Hematopoietic multipotent progenitor cell (in vitro differentiated cells): ENCODE results near the gene GNG13. TPM values are rescaled to one million over a fixed set of nuclear protein-coding genes. Genes with fewer than 3 reads are reported as not detected.
"Not testable (repeated sequence)": the region's sequence is repeated elsewhere in the genome, so short reads cannot be mapped to it uniquely, and the experiment has no call there.

Experiments
- DNase-seq, 3 donors: peaks; one replicate each; pipeline ENCODE4 v3.0.0-alpha.2; 2011 to 2015; ENCODE audit warnings: low read depth in 2 of 3, low spot score in 2 of 3
- total RNA-seq: library from RNA; depleted of rRNA; stranded (reverse); fragments of >200 nt; gene quantifications from one replicate; pipeline ENCODE4 v1.2.3, GENCODE V29; 2012

GNG13 gene, protein sequence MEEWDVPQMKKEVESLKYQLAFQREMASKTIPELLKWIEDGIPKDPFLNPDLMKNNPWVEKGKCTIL
- total RNA-seq, result not detected

DNA sequence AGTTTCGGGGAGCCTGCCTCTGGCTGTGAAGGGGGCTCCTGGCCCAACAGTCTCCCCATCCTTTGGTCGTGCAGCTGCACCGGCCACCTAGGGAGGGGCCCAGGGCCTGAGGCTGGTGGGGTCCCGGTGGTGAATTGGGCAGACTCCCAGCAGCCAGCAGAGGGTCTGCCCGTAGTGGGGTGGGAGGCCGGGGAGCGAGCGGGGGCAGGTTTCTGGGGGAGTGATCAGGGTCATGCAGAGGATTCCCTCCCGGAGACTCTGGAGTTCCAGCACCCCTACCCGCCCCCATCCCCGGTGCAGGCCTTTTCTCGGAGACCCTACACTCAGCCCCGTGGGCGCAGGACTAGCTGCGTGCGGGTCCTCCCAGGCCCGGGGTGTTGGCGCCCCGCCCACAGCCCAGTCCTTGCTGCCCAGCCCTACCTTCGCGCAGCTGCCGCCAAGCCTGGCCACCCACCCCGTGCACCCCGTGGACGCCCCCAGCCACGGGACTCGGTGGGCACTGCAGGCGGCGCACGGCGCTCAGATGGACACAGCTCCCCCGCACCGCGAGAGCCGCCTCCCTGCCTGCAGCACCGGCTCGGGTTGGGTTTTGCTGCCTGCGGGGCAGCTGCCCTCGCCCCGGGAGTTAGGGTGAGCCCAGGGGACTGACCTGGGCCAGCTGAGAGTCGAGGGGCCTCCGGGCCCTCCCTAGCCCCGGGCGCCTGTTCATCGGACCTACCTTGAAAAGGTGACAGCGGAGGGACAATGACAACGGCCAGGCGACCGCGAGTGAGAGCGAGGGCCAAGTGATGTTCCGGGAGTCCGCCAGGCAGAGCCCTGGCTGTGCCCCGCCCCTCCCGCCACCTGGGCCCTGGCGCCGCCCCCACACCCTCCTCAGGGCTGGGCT, at the start of gene GNG13:
TSS of gene GNG13 (minus strand) at position 787 of the 886 bp plus-strand sequence. CDS start 1,657 bp downstream, outside the sequence.
- DNase-seq, result no peak

DNA sequence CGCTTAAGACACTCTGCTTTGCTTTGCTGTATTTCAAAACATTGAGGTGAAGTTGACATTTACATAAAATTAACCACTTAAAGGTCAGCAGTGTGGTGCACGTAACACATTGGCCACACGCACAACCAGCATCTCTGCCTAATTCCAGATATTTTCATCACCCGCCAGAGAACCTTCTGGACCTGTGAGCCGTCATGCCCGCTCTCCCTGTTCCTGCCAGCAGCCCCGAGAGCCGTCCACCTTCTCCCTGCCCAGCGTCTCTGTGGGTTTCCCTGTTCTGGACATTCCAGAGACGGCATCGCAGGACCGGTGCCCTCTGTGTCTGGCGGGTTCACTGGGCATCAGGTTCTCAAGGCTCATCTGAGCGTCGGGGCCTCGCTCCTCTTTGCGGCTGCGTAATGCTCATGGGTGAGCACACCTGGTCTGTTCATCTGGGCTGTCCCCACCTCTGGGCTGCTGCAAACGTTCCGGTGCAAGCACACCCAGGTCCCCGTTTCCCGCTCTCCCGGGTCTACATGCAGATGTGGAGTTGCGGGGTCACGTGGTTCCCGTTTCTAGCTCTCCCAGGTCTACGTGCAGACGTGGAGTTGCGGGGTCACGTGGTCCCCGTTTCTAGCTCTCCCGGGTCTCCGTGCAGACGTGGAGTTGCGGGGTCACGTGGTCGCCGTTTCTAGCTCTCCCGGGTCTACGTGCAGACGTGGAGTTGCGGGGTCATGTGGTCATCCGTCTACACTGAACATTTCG, 48.1 kb upstream of the GNG13 start:
- DNase-seq, result no peak

DNA sequence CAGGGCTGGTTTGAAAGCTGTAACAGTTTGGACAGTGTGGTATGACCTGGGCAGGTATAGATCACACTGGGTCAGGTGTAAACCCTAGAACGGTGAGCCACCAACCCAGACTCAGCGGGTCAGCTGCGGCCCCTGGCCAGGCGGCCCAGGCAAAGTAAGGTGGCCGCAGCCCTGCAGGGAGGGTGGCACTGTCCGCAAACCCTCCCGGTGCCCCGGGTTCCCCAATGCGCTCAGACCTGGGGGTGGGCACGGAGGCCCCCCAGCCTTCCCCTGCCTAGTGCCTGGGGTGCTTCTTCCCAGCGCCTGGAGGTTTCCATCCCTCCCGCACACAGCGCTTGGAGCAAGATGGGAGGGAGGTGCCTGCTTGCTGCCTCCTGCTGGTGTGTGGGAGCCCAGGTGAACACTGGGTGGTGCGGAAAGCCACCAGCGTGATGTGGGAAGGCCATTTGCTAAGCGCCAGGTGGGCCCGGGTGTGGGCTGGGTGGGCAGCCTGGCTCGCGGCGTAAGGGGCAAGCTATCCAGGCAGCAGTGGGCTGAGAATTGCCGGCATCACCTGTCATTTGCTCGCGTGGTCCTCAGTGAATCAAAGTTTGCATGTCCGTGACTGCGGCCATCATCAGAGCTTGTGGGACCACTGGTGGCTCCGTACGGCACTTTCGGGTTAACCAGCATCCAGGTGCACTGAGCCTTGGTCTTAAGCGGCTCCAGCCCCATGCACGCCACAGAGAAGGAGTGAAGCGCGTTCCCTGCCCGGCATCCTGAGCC, 47.3 kb upstream of the GNG13 start:
- DNase-seq, result no peak

DNA sequence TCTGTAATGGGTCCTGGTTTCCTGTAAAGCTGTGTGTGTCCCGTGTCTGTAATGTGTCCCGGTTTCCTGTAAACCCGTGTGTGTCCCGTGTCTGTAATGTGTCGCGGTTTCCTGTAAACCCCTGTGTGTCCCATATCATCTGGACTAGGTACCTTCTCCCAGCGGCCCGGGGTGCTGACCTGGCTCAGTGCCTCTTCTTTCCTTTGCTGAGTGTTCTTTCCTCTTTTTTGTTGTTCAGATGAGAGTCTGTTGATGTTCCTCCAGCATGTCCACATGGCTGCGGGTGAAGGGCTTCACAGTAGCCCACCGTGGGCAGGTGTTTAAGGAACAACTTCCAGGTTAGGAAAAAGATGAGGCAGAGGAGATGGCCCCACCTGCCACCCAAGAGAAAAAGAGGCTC, 46.6 kb upstream of the GNG13 start:
- no peak for DNase-seq

DNA sequence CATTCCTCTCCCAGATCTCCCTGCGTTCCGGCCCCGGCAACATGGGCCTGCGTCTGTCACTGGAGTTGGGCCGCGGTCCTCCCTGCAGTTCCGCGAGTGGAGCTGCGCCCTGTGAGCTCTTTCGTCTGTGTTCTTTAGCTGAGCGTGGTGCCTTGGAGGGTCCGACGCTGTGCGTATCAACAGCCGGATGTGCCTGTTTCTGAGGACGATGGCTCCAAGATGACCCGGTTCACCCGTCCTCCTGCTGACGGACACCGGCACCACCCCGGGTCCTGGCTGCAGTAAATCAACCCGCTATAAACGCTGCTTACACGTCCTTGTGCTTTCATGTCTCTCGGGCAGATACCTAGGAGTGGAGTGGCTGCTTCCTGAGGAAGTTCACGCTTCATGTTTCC, 44.8 kb upstream of the GNG13 start:
- DNase-seq, result no peak

DNA sequence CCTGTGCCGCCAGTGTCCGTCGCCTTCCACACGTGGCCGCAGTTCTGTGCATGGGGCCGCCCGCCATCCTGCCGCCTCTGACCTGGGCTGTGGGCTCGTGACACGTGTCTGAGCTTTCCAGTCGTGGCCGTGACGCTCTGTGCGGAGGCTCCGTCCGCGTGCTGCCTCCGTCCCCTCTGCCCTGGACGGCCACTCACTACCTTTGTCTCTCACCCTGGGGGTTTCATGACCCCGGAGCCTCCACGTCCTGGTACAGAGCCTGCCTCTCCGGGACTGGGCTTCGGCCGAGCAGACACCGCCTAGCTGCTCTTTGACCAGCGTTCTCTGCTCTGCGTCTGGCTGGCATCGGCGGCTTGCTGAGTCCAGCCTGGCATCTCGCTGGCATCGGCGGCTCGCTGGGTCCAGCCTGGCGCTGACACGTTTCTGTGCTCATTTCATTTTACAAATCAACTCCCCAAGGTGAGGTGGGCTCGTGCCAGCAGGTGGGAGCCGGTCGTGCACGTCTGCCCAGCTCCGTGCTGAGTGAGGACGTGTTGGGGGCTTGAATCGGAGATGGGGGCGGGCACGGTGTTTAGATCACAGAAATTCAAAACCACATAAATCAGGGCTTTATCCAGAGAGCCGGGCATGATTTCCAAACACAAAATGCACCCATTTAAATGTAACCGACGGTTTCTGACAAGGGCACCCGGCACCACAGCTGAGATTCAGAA, 44.3 kb upstream of the GNG13 start:
- no peak for DNase-seq

DNA sequence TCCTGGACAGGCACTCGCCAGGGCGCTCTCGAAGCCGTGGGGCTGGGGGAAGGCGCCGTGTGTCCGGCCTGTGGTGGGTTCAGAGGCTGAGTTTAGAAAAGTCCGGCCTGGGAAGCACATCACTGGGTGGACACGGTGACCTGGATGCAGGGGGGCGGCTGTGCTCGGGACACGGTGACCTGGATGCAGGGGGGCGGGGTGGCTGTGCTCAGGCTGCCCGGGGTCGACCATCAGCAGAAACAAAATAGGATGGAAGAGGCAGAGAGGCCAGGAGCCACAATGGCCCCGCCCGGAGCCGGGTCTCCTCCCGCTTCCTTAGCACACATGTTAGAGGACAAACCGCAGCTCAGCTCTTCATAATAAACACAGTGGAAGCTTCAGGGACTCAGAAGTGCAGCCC, 43.2 kb upstream of the GNG13 start:
- DNase-seq, result no peak

DNA sequence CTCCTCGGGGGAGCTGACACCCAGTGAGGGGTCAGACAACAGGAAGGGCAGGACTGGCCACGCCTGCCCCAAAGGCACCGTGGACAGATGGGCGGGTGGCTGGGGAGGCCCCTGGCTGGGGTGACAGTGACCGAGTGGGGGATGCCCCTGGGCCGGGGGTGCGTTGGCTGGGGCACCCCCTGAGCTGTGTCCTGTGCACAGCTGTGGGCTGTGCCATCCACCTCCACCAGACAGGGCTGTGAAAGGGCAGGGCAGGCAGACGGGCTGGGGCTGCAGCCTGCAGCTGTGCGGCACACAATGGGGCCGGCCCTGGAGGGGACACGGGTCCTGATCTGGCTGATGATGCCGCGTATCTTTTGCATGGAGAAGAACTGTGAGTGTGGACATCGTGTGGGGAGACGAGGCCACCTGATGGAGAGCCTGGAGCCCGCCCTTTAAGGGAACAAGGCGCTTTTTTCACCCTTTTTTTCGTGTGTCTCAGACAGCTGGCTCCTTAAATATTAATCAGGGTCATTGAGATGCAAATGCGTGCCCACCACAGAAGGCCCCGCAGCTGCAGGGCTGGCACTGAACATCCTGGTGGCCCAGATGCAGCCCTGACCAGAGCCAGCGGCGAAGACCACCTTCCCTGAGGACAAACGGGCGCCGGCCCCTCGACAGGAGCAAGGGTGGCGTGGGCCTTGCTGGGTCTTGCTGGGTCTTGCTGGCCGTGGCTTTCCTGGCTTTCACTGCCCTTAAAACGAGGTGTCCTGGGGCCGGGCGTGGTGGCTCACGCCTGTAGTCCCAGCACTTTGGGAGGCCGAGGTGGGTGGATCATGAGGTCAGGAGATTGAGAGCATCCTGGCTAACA, 42.4 kb upstream of the GNG13 start:
- DNase-seq, result no peak

DNA sequence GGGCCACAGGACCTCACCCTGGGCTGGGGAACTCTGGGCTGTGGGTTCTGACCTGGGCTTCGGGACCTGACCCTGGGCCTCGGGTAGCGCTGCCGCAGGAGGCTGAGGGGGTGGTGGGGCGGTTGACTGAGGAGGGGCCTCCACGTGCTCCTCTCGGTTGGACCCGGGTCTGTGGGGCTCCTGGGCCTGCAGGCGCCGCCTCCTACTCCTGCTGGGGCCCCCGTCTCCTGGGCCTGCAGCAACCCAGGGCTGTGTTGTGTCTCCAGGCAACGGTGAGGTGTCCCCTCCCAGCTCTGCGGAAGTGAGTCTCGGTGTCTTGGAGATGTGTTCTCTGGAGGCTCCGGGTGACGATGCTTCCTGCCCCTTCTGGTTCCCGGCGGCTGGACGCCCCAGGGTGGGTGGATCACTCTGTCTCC, 41.5 kb upstream of the GNG13 start:
- peak in 1 of 3 donors; percentile 31 for DNase-seq

DNA sequence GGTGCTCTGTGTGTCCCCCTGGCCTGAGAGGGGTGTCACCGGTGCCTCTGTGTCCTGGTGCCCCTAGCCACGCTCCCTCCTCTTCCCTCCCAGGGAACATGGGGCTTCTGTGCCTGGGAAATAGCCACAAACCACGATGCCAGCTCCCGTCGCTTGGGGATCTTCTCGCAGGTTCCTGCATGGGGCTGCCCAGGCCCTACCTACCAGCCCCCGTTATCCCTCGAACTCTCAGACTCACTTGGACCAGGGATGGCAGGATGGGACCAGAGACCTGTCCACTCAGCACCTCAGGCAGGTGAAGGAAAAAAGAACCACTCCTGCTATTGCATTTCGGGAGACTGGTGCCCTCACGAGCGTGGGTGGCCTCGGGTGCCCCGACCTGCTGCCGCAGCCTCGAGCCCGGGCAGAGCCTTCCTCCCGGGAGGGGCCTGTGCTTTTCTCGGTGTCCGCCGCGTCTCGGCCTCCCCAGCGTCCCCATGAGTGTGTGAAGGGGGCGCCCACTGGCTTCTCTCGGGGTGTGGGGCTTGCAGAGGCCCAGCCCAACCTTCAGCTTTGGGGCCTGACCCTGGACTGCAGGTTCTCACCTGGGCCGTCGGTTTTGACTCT, 41.0 kb upstream of the GNG13 start:
- DNase-seq, result no peak

DNA sequence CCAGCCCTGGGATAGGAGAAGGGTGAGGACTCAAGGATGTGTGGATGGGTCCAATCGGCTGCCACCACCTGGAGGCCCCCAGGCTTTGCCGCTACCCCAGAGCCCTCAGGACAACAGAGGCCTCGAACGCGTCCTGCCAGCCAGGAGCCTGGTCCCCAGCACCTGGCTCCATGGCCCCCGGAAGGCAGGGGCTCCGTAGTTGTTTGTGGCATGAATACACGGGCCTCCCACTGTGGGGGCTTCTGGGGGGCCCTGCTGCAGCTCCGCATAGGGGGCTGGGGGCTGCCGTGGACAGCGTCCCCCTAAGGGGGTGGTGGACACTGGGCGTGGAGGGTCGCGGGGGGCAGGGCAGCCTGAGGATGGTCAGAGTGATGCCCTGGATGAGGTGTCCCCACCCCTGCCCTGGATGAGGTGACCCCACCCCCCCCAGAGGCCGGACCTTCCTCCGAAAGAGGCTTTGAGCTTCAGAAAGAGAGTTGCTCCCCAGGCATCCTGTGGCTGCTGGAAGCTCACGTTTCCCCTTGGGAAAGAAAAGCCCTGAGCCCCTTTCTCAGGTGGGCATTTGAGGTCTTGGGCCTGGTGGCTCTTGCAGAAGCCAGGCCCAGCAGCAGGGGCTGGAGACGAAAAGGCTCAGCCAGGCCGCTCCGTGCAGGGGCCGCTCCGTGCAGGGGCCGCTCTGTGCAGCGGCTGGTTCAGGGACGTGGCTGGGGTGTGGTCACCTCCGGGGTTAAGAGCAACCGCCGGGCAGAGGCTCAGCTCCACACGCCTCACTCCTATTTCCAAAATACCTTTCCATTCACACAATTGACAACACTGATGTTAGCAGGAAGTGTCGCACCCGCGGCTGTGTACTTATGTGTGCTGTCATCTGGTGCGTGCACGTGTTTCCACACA, 40.3 kb upstream of the GNG13 start:
- DNase-seq, result no peak

DNA sequence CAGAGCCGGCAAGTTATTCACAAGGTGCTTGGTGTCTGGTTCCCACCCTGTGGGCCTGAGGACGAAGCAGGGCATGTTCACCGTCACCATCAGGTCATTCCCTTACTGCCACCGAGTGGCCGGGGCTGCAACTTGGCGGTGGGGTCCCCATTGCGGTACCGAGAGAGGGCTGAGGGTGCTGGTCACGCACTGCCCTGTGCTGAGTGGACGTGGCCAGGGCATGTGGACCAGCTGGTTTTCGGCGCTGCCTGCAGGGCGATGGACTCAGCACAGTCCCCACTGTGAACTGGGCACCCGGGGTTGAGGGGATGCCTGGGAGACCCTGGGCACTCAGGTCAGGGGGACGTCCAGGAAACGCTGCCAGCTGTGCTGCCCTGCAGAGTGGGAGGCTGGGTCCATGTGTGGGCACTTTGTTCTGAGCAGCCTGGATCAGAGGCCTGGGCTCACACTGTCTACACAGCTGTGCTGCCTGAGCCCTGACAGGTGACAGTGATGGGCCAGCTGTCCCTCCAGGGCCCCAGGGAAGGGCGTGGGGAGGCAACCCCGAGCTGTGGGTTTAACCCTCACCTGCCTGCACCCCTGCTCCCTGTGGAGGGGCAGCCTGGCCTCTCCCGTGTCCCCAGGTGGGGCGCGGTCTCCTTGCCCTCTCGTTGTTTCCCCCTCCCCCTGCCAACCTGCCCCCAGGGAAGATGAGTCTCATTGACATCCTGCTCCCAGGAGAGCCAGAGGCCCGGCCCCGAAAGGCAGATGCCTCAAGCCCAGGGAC, 39.3 kb upstream of the GNG13 start:
- DNase-seq, result no peak

DNA sequence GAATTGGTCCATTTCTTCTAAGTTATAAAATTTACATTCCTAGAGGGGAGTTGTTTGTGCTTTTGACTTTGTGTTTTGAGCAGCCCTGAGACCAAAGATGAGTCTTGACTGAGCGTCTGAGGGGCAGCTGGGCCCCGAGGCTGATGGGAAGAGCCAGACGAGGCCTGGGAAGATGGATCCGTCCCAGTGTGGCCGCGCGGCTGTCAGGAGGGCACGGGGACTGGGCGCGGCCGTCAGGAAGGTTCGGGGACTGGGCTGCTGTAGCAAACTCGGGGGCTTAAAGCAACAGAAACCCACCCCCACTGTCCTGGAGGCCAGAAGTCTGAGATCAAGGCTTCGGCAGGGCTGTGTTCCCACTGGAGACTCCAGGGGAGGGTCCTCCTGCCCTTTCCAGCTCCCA, 38.2 kb upstream of the GNG13 start:
- no peak for DNase-seq

DNA sequence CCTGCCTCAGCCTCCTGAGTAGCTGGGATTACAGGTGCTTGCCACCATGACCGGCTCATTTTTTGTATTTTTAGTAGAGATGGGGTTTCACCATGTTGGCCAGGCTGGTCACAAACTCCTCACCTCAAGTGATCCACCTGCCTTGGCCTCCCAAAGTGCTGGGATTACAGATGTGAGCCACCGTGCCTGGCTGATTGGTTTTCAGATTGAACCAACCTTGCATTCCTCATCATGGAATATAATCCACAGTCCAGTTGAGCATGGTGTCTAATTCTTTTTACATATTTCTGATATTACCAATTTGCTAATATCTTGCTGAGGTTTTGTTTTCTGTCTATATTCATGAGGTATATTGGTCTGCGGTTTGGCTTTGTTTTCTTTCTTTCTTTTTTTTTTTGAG, 36.3 kb upstream of the GNG13 start:
- not testable (repeated sequence) for DNase-seq

DNA sequence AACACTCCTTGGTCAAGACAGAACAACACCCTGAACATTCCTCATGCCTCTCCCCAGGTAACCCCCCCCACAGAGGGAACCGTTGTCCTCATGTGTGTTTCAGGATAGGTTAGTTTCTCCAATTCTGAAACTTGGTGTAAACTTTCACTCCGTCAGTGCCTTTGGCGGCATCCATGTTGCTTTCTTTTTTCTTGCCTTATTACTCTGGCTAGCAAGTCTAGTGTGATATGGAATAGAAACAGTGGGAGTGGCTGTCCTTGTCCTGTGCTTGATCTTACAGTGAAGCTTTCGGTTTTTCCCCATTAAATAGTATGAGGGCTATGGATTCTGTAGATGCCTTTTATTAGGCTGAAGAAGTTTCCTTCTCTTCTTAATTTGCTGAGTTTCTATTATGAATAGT, 35.7 kb upstream of the GNG13 start:
- DNase-seq, result no peak

DNA sequence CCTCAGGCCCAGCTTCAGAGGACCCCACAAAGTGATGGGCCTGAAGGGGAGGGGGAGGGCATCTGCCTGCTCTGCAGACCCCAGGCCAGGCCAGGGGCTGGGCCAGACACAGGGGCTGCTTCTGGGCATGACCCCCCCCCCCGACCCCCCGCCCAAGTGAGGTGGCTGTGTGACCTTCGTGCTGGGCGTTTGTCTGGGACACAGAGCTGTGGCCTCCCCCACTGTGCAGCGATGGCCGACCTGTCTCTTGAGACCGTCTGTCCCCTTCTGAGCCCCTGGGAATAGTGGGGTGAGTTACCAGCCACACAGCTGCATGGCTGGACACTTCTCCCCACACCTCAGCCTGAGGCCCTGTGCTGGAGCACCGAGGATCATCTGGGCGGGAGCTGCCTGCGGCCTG, 34.8 kb upstream of the GNG13 start:
- DNase-seq, result no peak

DNA sequence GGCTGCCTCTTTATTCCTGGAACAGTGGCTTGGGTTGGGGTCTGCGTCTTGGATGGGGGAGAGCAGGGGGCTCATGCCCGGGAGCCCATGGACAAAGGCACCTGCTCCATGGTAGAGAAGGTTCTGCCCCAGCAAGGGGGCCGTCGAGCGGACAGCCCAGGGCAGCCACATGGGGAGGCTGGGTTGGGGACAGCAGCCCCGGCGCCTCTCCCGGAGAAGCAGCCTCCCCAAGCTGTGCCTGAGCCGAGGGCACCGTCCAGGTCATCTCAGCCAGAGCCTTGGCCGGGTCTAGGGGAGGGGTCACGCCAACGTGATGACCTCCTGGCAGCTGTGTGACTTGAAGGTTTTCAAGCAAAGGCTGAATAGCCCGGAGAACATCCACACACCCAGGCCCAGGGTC, 32.9 kb upstream of the GNG13 start:
- no peak for DNase-seq
